ENCODE measurements around the gene STK11IP.

Gene STK11IP, protein sequence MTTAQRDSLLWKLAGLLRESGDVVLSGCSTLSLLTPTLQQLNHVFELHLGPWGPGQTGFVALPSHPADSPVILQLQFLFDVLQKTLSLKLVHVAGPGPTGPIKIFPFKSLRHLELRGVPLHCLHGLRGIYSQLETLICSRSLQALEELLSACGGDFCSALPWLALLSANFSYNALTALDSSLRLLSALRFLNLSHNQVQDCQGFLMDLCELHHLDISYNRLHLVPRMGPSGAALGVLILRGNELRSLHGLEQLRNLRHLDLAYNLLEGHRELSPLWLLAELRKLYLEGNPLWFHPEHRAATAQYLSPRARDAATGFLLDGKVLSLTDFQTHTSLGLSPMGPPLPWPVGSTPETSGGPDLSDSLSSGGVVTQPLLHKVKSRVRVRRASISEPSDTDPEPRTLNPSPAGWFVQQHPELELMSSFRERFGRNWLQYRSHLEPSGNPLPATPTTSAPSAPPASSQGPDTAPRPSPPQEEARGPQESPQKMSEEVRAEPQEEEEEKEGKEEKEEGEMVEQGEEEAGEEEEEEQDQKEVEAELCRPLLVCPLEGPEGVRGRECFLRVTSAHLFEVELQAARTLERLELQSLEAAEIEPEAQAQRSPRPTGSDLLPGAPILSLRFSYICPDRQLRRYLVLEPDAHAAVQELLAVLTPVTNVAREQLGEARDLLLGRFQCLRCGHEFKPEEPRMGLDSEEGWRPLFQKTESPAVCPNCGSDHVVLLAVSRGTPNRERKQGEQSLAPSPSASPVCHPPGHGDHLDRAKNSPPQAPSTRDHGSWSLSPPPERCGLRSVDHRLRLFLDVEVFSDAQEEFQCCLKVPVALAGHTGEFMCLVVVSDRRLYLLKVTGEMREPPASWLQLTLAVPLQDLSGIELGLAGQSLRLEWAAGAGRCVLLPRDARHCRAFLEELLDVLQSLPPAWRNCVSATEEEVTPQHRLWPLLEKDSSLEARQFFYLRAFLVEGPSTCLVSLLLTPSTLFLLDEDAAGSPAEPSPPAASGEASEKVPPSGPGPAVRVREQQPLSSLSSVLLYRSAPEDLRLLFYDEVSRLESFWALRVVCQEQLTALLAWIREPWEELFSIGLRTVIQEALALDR

DNA sequence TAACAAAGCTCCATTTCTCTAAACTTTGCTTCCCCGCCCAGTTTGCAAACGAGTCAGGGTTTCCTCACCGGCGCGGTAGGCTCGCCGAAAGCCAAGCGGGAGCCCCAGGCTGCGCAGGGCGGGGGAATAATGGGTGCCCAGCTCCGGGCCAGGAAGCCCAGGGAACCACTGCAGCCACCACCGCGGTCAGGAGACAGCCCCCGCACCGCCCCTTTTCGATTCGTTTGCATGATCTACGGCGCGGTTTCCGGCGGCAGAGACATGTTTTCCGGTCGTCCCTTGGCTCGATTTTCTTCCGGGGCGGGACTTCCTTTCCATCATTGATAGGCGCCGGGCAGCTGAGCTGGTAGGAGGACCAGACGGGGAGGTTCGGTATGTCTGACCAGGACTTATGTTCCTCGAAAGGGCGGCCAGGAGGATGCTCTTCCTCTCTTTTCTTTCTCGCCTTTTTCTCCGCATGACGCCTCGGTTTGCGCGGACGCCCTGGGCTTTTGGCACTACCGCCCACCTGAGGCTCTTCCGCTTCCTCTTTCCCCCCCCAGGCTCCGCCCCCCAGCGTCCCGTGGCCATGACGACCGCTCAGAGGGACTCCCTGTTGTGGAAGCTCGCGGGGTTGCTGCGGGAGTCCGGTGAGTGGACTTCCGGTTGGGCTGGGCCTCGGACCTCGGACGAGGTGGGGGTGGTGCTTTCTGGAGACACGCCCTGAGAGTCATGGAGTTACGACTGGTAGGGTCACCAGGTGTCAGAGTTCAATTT is at the start of gene STK11IP:
Gene STK11IP, plus strand, starts transcription at position 306 of the 756 bp plus-strand sequence. Its CDS starts 263 bp downstream, at position 569.
- DNase-seq (ENCODE audit: low spot score) = peak; percentile 98

DNA sequence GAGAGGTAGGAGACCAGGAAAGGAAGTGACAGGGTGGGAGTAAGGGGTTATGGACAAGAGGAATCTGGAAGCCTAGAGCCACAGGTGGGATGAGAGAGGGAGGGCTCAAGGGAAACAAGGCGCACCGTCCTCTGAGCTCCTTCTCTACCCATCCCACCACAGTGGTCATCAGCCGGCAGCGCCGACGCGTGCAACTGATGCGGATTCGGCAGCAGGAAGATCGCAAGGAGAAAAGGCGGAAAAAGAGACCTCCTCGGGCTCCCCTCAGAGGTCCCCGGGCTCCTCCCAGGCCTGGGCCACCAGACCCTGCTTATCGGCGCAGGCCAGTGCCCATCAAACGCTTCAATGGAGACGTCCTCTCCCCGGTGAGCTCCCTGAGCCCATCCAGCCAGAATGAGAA is 48.7 kb upstream of the STK11IP start:
- DNase-seq (ENCODE audit: low spot score) = no peak

DNA sequence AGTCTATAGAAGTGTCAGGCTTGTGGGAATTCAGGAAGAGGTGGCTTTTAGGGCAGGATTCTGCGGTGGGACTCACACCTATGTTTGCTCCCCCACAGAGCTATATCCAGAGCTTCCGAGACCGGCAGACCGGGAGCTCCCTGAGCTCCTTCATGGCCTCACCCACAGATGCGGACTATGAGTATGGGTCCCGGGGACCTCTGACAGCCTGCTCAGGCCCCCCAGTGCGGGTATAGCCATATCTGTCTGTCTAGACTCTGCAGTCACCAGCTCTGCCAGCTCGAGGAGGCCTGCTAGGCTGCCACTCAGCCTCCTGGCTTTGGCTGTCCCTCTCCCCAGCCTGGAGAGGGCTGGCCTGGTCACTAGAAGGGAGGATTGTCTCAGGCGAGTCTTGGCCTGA is 48.0 kb upstream of the STK11IP start:
- no peak for DNase-seq (ENCODE audit: low spot score)

DNA sequence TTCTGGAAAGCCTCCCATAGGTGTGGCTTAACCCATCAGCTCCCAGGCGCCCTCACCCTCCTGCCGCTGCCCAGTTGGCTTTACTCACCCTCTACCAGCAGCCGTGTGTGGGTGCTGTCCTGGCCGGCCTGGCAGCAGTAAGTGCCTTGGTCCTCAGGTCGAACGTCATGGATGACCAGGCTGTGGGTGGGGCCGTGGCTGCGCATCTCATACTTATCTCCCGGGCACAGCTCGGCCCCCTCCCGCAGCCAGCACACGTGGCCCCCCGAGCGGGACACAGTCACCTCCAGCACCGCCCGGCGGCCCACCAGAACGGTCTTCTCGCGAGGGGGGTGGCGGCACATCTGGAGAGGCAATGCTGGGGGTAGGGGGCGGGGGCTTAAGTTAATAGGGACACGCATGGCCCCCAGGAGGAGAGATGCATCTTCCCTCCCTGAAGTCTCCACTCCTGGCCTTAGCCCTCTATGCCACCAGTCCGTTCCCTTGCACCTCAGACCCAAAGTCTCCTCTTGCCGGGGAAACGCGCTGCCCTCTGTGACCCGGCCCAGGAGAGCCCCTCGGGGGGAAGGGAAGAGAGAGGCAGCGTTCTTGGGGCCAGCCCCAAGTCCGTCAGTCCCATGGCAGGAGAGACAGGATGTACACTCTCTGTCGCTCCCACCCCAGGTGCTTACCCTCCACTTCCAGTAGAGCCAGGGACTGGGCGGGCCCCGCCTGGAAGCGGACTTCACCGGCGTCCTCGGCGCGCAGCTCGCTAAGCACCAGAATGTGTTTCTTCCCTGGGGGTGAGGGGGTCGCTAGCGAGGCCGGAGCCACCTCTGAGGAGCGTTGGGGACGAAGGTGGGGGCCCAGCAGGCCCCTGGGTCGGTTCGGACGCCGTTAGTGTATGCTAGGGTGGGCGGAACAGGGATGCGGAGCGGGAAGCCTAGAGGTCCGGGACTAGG is 45.9 kb upstream of the STK11IP start:
- DNase-seq (ENCODE audit: low spot score) = peak; percentile 56

DNA sequence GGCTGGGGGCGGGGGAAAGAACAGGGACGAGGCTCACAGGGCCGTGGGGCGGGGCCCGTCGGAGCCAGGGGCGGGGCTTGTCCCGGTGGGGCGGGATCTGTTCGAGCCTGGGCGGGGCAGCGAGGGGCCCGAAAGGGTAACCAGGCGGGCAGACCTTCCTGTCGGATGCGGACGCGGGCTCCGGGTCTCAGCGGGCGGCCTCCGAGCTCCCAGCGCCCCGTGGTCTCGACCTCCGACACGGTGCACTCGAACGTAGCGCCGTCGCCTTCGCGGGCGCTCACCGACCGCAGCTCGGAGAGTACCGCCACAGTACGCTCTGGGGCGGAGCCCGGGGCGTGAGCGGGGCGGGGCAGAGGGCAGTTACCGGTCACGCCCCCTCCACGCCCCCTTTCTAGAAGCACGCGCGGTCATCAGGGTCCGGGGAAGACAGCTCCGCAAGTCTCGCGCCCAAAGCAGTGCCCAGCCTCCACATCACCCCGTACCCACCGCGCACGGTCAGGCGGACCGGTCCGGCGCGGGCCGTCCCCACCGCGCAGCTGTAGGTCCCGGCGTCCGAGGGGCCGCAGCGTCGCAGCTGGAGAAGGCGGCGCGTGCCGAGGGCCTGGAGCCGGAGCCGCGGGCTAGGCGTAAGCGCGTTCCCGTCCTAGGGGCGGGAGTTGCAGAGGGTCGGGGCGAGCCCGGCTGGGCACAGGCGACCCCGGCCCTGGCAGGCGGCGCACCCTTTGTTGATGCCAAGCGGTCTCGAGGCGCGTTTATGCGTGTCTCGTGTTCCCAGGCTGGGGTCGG is 45.1 kb upstream of the STK11IP start:
- peak; percentile 77 for DNase-seq (ENCODE audit: low spot score)

DNA sequence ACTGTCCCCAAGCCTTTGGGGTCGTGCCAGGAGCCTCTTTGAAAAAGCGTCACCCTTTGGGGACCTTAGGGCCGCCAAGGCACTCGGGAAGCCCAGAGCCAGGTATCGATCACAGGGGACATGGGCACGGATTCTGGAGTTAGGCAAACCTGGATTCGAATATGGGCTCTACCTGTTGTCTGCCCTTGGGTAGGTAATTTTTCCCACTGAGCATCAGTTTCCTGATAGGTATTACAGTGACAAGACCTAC is 44.6 kb upstream of the STK11IP start:
- no peak for DNase-seq (ENCODE audit: low spot score)

DNA sequence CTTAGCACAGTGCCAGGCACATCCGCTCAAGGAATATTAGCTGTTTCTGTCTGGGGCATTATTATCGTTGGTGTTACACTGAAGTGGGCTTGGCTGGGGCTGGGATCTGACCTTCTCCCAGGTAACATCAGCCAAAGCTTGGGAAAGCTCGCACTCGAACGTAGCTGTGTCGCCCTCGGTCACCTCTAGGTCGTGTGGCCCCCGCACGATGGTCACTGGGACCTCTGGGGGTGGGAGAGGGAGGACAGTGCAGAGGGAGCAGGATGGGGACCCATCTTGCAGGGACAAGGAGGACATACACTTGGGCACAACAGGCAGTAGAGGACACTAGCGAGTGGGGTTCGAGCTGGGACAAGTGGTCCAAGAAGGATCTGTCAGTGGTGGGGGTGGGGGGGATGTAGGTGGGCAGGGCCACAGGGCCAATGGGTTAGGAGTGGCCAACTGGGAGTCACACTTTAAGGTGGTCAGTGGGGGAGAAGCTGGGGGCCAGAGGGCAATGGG is 44.1 kb upstream of the STK11IP start:
- DNase-seq (ENCODE audit: low spot score) = no peak

DNA sequence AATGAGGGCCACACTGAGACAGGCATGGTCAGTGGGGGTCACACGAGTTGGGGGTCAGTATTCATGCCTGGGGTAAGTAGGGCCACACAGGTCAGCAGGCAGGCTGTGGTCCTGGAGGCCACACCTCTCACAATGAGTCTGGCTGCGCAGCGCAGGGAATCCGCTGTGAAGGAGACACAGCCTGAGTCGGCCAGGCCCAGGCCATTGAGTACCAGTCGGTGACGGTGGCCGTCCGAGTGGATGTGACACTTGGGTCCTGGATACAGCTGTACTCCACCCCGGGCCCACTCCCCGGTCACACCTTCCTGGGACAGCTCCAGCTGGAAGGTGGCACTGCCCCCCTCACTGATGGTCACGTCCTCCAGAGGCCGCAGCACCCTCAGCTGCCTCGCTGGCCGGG is 43.3 kb upstream of the STK11IP start:
- DNase-seq (ENCODE audit: low spot score) = no peak

DNA sequence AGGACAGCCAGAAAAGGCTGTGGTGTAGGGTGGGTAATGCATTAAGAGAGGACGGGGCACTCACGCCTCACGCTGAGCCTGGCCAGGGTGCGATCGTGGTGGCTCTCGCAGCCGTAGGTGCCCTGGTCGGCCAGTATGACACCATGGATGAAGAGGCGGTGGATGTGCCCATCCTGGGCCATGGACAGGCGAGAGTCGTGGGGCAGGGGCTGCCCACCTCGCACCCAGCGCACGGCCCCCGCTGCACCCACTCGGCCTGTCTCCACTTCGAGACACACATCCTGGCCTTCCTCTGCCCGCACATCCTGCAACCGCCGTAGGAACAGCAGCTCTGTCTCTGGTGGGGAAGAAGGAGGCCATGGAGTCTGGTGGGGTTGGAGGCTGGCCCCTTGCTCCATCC is 41.7 kb upstream of the STK11IP start:
- no peak for DNase-seq (ENCODE audit: low spot score)

DNA sequence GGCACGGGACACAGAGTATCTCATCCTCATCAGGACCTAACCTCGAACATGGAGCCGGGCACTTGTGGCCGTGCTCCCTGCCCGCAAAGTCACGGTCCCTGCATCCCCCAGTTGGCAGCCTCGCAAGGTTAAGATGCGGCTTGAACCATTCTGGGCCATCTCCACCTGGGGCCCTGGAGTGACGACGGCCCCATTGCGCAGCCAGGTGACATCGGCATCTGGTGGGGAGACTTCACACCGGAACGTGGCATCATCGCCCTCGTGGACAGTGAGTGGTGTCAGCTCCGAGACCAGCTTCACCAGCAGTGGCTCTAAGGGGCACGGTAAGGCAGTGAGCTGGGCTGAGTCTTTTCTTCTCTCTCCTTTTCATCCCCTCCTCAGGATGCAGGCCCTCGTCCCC is 41.2 kb upstream of the STK11IP start:
- no peak for DNase-seq (ENCODE audit: low spot score)

DNA sequence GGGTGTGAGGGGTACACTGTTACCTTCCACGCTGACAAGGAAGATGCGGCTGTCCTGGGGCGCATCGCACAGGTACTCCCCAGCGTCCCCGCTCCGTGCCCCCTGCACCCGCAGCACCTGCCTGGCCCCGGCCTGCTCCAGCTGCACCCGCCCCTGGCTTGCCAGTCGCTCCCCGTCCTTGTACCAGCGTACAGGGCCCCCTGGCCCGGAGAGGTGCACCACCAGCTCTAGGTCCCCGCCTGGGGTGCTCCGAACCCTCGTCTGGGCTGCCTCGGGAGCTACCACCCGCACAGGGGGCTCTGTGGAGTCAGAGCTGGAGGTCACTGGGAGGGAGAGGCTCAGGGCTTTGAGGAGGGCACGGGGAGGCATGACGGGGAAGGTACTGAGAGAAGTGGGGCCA is 40.3 kb upstream of the STK11IP start:
- no peak for DNase-seq (ENCODE audit: low spot score)

DNA sequence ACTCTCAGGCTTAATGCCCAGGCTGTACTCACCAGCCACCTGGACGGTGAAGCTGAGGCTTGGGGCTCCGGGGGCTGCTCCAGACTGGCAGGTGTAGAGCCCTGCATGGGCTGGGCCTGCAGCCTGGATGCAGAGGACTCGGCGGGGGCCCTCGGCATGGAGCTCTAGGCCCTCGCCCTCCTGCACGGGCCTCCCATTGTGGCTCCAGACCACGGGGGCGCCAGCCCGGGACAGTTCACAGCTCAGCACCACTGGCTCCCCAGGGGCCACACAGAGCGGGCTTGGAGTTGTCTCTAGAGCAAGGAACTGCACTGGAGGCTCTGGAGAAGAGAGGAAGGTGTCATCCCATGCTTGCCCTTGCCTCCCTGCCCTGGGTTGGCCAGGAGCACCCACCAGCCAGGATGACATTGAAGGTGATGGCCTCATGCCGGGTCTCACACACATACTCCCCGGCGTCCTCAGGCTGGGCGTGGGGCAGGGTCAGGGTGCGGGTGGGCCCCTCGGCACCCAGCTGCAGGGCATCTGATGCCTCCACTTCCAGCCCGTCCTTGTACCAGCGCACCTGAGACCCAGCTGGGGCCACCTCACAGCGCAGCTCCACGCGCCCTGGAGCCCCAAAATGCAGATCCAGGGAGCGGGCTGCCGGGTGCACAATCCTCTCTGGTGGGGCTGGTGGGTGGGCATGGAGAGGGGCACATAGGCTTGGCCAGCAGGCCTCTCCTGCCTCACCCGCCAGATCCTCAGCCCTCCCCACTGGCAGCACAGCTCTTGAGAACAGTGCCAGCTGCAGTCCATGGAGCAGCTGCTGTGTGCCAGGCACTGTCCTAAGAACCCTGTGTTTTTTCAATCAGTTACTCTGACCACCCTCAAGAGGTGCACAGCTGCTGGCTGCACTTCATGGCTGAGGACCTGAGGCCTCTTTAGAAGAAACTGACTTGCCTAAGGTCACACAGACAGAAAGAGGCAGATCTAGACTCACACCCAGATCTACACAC is 39.6 kb upstream of the STK11IP start:
- DNase-seq (ENCODE audit: low spot score) = no peak

DNA sequence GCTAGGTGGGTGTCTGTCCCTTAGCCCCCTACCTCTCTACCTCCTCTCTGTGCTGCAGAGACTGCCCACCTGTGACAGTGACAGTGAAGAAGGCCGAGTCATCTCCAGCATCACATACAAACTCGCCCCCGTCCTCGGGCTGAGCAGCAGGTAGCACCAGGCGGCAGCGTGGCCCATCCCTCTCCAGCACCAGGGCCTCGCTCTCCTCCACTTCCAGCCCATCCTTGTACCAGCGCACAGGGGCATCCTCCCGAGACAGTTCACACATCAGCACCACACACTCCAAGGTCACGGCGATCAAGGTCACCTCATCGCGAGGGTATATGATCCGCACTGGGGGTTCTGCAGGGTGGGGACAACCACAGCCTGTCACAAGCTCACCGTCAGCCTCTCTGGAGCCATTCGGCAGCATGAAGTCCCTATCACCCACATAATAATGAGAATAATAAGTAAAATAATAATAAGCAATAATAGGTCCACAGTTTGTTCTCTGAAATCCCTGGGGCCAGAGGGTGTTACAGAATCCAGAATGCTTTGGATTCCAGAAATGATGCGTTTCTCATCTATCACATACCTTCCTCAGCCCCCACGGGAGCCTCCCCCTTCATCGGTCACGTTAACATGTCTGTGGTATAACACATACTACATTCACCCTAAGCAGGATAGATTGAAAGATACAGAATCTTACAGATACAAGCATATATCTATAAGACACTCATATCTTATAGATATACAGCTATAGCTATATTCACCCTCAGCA is 38.3 kb upstream of the STK11IP start:
- no peak for DNase-seq (ENCODE audit: low spot score)

DNA sequence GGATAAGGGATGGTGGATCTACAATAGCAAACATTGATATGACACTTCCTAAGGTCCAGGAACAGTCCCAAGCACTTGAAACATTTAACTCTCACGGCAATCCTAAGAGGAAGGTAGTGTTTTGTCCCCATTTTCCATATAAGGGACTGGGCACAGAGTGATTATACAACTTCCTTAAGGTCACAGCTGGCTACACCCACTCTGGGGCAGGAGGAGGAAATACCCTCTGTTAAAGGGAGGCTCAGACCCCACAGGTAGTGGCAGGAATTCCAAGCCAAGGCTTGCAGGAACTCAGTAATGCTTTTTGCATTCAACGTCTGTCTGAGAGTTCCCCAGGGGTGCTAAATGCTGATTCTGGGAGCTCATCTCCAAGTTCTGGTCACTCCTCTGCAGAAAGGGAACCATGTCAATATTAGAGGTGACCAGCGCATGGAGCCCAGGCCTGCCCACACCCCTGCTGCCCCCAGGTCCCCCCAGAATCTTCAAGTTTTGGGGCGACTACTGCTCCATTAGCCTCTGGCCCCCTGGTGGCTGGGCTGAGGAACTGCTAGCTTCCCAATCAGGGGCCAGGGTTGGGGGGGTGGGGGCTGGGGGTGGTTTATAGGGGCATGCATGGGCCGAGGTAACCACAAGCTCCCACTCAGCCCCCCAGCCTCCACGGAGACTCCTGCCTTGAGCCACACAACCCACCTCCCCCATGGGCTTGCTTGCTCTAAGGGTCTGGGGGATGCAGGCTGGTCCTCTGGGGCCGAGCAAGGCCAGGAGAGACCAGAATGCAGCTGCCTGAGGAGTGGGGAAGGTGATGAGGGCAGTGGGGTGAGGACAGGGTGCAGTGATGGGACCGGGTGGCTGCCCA is 37.4 kb upstream of the STK11IP start:
- peak; percentile 64 for DNase-seq (ENCODE audit: low spot score)

DNA sequence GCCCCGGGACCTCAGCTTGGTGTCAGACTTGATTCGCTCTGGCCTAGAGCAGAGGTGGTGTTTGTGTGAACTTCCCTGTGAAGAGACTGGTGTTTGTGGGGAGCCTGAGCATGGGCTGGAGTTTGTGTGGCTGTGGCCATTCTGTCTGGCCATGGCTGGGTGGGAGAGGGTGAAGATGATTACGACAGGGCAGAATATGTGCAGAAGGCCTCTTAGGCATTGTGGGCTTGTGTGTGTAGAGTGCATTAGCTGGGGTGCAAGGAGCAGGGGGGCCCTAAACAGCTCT is 36.8 kb upstream of the STK11IP start:
- DNase-seq (ENCODE audit: low spot score) = no peak

DNA sequence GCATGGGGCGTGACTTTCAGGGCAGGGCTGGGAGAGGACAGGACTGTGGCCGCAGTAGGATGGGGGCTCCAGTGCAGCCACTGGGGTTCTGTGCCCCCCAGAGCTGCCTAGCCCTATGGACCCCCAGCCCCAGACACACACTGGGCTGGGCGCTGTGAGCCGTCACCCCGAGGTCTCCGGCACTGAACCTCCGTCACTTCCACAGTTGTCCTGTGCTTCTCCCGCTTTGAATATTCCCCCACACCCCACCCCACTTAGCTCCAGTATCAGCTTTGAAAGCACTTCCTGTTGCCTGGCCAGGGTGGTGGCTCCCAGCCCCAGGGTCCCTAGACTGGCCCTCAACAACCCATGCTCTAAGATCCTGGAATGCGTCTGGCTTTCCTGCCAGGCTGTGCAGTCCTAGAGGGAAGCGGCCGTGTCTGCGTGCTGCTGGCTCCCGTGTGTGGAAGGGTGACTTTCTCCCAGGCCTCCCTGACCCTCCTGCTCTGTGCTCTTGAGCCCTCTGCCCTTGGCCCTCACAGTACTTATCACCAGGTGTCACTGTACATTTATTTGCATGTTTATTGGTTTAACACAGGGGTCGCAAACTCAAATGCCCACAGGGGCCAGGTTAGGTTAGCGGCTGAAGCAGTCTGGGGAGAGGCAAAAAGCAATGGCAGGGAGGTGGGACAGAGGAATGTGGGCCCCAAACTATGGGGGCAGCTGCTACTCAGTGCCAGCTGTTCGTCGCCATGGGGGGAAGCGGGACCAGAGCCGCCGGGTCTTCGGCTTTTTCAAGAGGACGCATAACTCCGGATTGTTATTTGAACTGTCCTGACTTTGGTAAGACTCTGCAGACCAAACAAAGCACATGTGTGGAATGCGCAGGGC is 36.2 kb upstream of the STK11IP start:
- no peak for DNase-seq (ENCODE audit: low spot score)
